T47D (cell line): ENCODE results near the gene RNF222.
"Not testable (repeated sequence)": the region's sequence is repeated elsewhere in the genome, so short reads cannot be mapped to it uniquely, and the experiment has no call there.

Experiments
- DNase-seq, 2 experiments: peaks; one replicate each; pipeline versions ENCODE4 v3.0.0 to v3.0.0-alpha.2; 2011 to 2012; ENCODE audit warnings: low read depth in 1 of 2, low spot score in 1 of 2
- JUND ChIP-seq: IDR thresholded peaks from 2 replicates; pipeline ENCODE4 v1.6.1; 2012; ENCODE audit warnings: low read depth
- in situ Hi-C: cut with HindIII; loops from 2 replicates; pipeline ENCODE4 v1.10.0; 2016; ENCODE audit warnings: low sequenced_read_pairs, low pct_unique_long_range_greater_than_20kb

Gene RNF222

DNA sequence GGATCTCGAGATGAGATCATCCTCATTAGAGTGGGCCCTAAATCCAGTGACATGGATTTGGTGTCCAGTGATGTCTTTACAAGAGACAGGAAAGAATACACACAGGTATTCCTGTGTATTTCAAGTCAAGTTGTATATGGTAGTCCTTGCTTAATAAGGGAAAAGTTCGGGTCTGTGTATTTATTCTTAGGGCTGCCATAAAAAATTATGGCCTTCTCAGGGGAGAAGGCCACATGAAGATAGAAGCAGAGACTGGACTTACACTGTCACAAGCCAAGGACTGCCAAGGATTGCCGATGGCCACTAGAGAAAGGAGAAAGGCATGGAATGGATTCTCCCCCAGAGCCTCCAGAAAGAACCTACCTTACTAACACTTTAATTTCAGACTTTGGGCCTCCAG, 29.4 kb downstream of the RNF222 start:
- no peak for TF ChIP-seq JUND
- in situ Hi-C loops = no loop called here

DNA sequence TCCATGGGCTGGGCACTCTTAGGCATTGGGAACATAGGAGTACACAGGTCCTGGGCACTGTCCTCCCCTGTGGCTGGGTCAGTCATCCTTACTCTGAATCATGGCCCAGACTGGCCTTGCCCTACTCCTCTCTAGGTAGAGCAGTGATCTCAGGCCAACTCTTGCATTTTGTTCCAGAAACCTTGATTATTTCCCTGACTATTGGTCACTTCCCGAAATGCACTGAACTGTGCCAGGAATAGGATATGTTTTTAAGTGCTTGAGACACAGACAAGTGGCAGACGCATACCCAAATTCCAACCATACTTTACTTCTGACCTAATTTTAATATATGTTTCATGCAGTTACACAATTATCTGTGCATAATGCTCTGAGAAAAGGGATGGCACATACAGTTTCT, 31.4 kb downstream of the RNF222 start:
- no peak for TF ChIP-seq JUND
- DNase-seq = no peak
- in situ Hi-C loops = no loop called here

More for the DNA sequence above, 29.4 kb downstream of the RNF222 start:
- no peak for DNase-seq

DNA sequence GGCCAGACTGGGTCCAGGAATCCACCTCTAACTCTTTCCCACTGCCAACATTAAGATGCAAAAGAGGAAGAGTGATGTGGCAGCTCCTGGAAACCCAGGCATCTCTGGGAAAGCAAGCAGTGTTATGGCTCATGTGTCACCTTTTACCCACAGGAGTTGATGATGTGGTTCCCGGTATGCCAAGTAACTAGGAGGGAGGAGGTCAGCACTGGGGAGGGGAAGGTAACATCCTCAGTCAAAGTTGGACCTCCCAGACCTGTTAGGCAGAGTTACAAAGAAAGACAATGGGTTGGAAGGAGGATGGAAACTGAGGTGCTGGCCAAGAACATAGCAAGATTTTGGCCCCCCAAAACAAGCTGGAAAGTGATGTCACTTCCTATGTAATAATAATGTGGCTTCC, 32.5 kb downstream of the RNF222 start:
- TF ChIP-seq JUND = no peak
- in situ Hi-C loops = no loop called here
- DNase-seq = no peak

DNA sequence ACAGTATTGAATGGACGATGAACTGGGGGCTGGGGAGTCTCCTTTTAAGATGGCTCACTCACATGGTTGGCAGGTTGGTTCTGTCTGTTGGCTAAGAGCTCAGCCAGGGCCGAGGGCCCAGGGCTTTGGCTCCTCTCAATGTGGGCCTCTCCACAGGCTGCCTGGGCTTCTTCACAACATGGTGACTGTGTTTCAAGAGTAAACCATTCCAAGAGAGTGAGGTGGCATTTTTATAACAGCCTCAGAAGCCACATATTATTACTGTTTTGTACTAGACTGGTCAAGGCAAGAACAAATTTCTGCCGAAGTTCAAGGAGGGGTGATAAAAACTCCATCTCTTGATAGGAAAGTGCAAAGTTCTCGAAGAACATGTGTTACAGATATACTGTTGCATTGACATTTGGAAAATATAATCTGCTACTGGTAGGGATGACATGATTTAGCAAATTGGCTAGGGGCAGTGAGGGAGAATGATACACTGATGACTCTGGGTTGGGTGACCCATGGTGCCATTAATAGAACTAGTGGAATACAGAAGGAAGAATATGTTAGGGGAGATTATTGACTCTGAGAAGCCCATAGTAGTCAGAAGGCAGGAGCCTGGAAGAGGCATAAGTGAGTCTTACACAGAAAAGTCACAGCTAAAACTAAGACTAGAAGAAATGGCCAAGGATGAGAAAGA, 34.8 kb downstream of the RNF222 start:
- DNase-seq = no peak
- TF ChIP-seq JUND = no peak
- in situ Hi-C loops = no loop called here

DNA sequence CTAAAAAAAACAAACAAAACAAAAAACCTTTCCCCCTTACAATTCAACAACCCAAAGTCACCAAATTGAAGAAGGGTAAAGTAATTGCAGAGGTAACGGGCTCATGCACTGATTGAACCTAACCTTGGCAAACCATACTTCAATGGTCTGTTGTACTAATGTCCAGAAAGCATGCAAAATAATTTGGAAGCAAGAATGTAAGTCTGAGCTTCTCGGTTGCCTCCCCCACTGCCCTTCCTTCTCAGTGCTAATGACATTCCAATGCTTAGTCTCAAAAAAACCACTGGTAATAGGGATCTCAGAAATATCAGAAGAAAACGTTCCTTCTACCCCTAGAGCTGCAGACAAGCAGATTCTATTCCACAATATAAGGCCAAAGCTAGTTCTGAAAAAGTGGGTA, 36.9 kb downstream of the RNF222 start:
- in situ Hi-C loops = no loop called here
- TF ChIP-seq JUND = no peak
- no peak for DNase-seq

DNA sequence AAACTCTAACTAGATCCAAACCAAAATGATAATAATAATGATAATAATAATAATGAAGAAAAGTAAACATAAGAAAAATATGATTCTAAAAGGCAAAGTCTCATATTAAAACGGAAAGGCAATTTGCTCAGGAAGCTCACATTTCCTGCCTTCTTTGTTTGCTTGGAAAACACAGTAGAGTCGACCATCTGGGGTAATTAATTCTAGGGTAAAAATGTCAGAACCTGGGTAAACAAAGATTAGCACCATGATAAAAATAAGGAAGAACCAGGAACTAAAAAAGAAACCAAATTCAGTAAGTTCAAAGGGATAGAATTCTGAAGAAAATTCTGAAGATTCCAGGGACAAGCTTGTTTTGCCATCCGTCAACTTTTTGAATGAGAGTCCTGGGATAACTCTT, 37.4 kb downstream of the RNF222 start:
- TF ChIP-seq JUND = no peak
- in situ Hi-C loops = no loop called here
- no peak for DNase-seq

DNA sequence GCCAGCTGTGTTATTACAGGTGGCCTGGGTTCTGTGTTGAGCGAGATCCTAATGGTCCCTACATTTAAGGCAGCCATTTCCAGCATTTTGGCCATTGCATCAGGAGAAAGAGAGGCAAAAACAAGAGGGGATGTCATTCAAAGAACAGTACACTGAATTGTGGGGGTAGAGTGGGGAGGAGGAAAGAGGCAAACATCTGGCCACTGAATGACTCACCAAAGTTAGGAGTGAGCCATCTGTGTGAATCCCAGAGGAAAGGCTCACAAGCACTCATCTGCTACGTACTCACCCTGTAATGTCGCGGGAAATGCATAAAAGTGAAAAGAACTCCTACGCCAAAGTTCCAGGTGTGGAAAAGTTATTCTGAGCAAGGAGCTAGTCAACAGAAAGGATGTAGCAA, 37.9 kb downstream of the RNF222 start:
- in situ Hi-C loops = no loop called here
- DNase-seq = no peak
- no peak for TF ChIP-seq JUND

DNA sequence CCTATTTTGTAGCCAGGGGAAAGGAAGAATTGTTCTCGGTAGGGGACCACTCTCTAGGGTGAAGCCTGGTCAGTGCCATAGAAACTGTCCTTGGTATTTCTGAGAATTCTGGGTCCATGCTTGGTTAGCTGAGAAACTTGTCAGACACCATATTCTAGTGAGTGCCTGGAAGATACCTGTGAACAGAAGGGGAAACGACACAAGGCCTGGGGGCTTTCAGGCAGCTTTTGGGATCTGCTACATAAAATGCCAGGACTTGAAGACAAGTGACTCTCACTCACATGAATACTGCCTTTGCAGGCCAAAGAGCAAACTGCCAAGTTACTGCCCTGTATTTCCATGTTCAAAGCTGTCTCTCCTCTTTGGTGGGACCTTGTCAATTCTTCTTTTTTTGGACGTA, 39.7 kb downstream of the RNF222 start:
- no peak for DNase-seq
- in situ Hi-C loops = no loop called here
- no peak for TF ChIP-seq JUND

DNA sequence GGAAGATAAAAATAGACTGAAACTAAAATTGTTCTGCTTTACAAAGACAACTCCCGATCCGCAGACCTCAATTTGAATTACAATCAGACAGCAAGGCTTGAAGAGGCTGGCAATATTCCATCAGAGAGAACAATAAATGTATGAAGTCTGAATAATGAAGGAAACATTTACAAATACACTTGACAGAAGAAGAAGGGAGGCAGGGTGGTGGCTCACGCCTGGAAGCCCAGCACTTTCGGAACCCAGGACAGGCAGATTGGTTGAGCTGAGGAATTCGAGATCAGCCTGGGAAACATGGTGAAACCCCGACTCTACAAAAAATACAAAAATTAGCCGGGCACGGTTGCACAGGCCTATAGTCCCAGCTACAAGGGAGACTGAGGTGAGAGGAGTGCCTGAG, 43.4 kb downstream of the RNF222 start:
- in situ Hi-C loops = no loop called here

DNA sequence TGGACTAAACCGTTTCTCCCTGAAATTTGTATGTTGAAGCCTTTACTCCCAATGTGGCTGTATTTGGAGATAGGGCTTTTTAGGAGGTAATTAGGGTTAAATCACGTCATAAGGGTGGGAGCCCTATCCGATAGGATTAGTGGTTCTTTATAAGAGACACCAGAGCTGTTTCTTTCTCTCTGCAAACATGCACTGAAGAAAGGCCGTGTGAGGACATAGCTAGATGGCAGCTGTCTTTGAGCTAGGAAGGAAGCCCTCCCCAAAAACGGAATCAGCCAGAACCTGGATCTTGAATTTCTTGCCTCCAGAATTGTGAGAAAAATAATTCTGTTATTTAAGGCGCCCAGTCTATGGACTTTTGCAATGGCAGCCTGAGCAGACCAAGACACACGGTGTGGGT, 43.9 kb downstream of the RNF222 start:
- no peak for DNase-seq
- TF ChIP-seq JUND = no peak
- in situ Hi-C loops = no loop called here

More for the DNA sequence above, 43.4 kb downstream of the RNF222 start:
- TF ChIP-seq JUND = no peak
- no peak for DNase-seq

DNA sequence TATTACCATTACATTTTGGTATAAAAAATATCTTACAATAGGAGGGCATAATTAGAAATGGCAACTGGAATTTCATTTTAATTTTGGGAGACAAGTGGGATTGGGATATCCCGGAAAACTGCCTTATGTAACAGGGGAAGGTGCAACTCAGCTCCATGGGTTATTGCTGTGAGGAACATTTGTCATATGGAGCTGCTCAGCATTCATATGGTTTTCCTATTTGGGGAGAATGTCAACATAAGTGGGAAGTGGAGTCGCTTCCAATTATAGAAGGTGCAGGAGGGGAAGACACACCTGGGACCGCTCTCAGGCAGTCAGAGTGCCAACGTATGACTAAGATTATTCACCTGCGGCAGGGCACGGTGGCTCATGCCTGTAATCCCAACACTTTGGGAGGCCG, 47.3 kb downstream of the RNF222 start:
- TF ChIP-seq JUND = no peak
- in situ Hi-C loops = no loop called here
- DNase-seq = no peak

DNA sequence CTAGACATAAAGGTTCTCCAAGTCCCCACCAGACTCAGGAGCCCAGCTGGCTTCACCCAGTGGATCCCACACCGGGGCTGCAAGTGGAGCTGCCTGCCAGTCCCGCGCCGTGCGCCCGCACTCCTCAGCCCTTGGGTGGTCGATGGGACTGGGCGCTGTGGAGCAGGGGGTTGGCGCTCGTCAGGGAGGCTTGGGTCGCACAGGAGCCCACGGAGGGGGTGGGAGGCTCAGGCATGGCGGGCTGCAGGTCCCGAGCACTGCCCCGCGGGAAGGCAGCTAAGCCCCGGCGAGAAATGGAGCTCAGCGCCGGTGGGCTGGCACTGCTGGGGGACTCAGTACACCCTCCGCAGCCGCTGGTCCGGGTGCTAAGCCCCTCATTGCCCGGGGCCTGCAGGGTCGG, 50.6 kb downstream of the RNF222 start:
- in situ Hi-C loops, DNase-seq: not testable (repeated sequence)

DNA sequence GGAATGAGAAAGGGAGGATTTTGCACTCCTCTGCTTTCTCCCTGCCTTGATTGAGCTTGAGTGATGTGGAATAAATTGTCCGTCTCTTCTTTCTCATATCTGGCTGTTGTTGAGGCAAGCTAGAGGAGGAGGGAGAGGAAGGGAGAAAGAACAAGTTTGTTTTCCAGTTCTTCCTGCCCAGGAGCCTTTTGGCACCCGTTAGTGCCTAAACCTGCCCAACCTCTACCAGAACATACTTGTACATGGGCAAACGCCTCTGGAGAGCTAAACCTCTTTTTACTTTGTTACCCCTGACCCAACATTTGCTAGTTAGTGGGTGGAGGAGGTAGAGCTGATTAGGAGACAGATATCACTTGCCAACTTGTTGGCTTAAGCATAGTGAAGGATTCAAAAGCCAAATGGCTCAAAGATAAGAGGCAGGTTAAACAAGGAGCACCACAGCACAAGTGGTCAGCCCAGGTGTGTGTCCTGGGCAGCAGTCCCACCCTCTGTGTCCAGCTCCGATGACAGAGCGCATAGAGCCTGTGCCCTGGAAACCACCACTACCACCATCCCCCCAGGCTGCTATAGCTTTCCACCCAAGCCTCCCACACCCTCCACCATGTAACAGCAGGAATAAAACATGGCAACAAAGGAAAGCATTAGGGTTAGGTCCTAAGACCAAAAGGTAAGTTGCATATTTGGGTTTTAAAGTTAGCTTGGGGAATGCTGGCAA, 51.5 kb downstream of the RNF222 start:
- in situ Hi-C loops = no loop called here
- no peak for TF ChIP-seq JUND
- peak; percentile 43 to 89 for DNase-seq
